HG02943 (cell line): ENCODE results near the gene DNM3.

ENCODE experiments used
- ATAC-seq: cut with Tn5 transposase; IDR thresholded peaks from one replicate; pipeline ENCODE4 v1.9.1; 2021; ENCODE audit warnings: mild to moderate bottlenecking, low read depth, moderate library complexity; ENCODE audit not compliant: unreplicated experiment

The DNM3 gene

DNA sequence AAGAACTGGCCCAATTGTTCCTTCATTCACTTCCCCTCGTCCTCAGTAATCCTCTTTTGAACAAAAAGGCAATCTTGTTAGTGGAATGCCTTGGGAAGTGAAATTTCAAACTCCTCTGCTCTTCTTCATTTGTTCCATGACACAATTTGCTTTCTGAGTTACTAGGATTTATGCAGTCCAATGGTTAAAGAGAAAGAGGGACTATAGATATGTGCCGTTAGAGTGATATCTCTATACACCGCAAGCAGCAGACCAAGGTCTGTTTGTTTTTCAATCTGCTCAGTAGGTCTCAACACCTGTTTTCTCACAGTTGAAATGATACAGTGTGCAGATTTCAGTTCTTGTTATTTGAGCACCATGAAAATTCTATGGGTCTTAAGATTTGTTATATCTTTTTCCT is 244.0 kb downstream of the DNM3 start:
- no peak for ATAC-seq

DNA sequence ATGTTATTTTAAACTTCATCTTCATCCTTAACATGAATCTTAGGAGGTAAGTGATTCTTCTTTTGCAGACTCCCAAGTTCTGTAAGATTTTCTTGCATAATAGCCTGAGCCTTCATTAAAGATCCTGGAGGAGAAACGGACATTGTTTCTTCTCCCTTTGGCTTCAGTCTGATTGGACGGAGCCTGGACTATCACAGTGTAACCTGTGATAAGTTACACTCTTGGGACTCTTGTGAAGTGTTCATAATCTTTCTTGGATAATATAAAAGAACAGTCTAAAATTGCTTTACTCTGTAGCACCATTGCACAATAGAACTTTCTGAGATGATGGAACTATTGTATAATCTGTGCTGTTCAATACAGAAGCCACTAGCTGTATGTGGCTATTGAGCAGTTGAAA is 244.8 kb downstream of the DNM3 start:
- no peak for ATAC-seq

DNA sequence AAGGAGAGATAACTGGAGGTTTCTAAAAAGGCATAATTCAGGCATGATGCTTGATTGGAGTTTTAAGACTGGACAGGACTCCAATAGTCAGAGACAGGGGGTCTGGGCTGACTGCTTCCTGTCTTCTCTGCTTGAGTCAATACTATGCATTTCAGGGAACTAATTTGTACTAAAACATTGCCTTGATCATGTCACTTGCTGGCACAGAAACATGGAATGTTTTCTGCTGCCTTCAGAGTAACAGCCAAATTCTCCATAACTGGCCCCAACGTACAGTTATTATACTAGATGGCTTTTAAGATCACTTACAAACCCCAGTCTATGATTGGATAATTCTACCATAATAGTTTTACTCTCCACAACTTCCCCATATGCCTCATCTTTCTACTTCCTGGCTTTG is 247.0 kb downstream of the DNM3 start:
- no peak for ATAC-seq

DNA sequence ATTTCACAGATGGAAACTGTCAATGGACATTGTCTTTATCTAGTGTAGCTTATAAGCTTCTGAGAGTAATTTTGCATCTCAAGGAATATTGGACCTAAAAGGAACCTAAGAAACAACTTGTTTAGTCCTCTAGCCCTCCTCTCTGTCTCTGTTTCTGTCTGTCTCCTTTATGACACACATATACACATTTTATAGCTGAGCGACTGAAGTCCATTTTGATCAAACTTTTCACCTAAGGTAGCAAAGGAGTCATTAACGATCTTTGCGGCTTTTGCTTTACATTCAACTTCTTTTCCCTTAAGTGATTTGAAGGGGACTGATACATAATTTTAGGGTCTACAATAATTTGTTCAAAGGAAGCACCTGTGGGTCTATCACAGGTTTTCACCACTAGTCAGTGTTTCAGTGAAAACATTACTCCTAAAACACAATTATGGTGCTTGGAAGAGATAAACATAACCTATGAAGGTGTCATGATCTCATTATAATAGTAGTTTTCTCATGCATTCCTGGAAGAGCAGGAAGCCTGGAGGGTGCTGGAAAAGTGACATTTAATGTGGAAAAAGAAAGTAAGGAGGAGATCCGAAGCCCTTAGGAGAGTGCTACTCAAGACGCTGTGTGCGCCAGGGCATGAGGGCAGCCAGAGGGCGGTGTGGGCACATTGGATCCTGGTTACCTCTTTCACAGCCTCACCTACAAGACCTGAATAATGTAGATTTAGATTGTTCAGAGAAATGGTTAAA is 248.6 kb downstream of the DNM3 start:
- no peak for ATAC-seq

DNA sequence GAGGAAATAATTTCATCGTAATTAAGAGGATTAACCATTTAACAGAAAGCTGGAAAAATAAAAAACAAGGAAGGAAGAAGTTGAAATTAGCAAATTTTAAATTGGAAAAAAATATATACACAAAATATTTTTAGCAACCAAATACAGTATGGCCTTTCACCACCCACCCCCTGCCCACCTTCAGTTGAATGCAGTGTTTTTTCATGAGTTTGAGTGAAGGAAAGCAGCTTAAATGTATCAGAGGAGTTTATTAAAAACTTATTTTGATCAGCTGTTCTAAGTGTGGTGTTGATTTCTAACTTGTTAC is 249.2 kb downstream of the DNM3 start:
- ATAC-seq, result no peak

DNA sequence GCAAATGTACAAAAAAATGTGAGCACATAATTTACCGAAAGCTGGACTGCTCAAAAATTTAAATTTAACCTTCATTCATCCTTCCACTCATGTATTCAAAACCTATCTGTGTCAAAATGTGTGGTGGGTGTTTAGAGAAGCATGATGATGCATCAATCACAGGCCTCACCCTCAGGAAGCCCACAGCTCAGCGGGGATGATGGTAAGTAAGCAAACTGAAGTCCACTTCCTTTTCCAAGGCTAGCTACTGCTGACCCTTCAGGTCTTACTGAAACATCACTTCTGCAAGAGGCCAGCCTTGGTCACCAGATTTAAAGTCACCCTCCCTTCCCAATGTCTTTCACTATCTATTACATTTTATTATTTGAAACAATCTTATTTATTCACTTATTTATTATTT is 254.5 kb downstream of the DNM3 start:
- no peak for ATAC-seq

DNA sequence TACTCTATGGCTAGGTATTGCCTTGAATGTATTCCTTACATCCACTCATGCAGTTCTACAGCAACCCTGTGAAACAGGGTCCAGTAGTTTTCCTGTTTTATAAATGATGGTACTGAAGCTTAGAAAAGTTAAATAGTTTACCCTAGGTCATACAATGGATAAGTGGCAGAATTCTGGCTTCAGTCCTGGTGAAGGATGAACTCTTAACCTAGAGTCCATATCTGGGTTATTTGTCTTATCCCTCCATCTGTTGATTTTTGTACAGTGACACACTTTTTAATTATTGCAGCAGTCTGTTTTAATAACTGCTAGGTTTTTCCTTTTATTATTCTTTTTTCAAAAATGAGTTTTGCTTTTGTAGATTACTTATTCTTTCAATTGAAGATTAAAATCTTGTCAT is 263.9 kb downstream of the DNM3 start:
- ATAC-seq, result no peak

DNA sequence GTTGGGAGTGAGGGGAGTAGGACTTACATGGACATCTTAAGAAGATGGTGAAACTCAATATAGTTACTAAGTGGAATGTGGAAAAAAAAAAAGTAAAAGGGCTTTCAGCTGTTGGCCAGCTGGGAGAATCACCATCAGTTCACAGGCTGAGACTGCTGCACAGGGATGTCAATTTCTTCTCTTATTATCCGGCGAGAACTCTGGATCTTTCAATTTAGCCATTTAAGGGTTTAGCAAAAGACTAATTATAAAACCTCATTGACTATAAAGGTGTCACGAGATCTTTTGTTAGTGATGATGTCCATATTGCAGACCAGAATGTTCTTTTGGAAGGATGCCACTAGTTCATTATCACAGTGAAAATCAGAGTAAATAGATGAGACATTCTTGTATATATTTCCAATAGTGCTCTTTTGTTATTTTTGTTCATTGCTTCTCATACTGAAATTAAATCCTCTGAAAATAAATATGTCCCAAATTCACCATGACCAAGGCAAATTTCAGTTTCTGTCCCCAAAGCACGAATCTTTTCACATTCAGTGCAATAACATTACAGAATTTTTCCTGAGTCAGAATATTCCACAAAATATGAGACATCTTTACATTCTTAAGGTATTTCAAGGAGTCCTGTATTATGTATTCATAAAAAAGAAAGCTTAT is 266.1 kb downstream of the DNM3 start:
- no peak for ATAC-seq

DNA sequence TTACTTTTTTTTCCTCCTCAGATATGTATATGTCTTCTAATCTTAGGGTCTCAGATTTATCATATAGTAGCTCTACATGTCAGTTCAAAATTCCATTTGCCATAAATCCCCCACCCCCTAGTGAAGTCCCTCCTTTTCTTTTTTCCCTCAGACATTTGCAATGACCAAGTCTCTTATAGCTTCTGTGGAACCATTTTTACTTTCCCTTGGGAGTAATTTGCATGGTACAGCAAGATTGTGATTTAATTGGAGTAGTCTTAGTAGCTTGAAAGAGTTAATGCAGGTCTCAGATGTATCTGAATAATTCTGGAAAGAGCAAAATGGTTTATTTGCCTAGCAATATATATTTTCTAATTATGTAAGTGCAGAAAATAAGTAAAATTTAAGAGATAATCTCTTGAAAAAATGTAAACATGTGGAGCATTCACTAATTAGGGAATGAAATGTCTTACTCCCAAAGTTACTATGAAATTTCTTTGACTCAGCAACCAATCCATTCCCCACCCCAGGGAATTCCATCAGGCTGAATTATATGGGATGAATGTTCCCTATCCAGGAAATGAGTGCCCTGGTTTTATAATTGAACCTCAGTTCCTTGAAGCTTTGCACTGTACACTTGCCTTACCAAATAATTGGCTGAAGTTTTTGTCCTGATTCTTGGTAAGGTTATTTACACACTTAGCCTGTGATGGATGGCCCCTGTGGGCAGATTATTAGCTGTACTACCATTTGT is 267.0 kb downstream of the DNM3 start:
- ATAC-seq, result no peak

DNA sequence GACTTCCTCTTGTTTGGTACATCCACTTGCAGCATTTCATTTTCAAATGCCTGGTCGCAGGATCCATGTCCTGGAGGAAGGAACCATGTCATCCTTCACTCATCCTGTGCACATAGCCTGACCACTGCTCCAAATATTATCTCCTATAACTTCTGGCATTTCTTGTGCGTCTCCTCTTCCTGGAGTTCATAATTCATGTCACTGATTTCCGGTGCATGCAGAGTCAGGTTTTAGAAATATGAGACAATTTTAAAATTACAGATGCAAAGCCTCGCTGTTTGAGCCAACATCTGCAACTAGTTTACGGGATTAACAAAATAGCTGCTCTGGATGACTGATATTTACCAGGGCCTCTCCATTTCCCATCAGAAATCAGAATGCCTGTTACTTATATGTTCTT is 268.1 kb downstream of the DNM3 start:
- no peak for ATAC-seq

DNA sequence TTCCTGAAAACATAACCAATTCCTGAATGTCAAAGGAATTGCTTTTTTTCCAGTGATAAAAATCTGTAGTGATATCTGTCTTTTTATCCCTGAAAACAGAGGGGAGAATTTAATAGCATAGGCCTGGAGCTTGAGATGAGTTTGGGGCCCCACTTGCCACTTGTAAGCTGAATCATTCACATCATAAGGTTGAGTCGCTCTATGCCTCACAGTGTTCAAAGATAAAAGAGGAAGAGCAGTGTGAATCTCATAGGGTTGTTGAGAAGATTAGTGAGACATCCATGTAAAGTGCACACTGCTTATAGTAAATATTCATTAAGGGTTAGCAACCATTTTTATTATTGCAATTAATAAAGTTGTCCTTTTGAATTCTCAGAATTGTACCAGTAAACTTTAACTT is 271.3 kb downstream of the DNM3 start:
- no peak for ATAC-seq

DNA sequence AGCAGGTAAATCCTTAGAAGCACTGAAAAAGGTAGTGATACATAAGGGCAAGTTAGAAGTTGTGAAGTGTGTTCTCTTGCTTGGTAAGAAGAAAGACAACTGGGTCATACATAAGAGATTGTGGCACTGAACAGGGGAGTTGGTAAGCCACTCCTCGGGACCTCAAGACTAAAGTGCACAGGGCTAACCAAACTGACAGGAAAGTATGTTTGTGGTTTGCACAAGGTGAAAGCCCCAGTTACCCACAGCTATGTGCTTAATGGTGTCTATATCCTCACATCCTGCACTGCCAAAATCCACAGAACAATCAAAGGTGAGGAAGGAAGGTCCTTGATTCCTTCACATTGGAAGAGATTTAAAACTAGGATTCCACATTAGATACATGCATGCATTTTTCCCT is 276.5 kb downstream of the DNM3 start:
- ATAC-seq, result no peak

DNA sequence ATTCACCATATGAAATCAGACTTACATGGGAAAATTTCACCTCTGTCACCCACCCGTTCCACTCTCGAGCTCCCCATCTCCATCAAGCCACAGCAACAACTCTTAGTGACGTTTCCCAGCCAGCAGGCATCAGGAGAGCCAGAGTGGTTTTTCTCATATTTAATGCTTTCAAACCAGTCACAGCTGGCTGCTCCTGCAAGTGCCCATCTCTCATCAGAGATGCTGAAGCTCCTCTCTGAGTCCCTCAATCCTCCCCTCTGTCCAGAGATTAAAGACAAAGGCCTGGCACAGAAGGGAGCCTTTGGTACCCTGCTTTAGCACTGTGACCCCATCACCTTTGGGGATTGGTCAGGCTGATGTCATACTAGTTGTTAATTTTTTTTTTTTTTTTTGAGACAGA is 277.3 kb downstream of the DNM3 start:
- ATAC-seq, result no peak

DNA sequence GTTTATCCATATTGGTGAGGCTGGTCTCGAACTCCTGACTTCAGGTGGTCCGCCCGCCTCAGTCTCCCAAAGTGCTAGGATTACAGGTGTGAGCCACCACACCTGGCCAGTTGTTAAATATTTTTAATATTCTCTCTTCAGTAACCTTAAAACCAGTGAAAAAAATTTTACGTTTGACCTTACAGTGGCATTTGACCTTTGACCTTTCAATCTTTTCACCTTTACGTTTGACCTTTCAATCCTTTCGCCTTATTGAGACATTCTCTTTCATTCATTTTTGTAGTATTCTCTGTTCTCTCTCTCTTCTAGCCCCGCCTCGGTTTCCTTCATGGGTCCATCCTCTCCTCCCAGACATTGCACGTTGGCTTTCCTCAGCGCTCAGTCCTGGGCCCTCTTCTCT is 277.9 kb downstream of the DNM3 start:
- no peak for ATAC-seq

DNA sequence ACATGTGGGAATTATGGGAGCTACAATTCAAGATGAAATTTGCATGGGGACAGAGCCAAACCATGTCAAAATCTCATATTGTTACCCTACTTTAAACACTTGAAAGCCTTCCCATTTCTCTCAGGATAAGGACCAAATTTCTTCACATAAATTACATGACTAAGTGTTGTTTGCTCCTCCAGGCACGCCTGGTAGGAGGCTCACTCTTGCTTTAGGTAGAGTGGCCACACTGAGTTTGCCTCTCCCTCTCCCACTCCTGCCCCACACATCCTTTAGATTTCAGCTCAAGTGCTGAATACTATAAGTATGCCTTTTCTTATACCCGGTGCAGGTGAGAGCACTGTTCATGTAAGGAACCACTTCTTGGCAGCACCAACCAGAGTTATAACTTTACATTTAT is 279.1 kb downstream of the DNM3 start:
- no peak for ATAC-seq

DNA sequence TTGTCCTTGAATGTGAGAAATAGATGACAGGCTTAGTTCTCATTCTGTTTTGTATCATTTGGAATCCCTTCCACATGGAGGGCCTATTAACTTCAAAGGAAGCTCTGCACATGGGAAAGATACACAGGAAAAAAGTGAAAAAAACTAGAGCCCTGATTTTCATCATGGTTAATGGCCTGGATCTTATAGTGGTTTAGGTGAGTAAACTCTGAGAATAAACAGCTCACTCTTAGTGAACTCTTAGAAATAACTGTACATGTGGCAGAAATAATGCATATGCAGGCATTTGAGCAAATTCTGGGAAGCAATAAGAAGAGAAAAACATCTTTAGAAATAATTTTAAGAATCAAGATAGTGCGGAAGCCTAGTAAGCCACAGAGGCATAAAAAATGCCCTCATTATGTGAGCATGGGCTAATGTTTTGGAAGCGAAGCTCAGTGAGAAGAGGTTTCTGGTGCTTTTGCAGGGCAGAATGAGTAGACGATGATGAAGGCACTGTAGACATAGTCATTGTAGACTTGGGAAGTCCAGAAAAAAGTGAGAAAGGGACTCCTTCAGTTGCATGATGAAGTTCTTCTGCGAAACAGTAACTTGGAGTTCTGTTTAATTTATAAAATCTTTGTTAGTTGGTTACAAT is 279.9 kb downstream of the DNM3 start:
- ATAC-seq, result no peak

DNA sequence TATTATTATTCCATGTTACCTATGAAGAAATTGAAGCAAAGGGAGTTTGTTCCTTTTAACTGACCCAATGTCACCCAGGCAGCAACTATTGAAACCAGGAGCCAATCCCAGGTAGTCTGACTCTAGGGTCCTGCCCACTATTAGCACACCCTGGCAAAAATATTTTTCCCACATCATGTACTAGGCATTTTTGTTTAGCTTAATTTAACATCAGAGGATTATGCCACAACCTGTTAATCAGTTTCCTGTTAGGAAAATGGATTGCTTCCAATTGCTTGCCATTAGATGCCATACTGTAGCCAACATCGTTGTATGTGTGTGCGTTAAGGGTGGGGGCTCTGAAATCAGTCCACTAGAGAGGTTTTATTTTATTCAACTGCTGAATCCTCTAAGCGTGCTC is 281.1 kb downstream of the DNM3 start:
- no peak for ATAC-seq

DNA sequence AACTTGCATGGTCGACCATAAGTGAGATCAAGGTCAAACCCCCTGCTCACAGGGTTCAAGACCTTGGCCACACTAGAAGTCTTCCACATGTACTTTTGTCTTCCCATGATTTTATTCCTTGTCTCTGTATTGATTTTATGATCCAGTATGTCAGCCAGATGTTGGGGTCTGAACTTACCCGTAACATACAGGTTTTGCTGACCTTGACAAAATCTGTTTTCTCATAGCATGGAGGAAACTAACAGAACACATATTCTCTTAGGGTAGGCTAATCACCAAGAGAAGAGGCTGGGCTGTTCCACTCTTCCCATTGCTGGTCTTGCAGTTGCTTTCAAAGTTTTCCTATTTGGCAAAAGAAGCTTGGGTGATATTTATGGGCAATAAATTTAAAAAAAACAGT is 284.0 kb downstream of the DNM3 start:
- ATAC-seq, result no peak

DNA sequence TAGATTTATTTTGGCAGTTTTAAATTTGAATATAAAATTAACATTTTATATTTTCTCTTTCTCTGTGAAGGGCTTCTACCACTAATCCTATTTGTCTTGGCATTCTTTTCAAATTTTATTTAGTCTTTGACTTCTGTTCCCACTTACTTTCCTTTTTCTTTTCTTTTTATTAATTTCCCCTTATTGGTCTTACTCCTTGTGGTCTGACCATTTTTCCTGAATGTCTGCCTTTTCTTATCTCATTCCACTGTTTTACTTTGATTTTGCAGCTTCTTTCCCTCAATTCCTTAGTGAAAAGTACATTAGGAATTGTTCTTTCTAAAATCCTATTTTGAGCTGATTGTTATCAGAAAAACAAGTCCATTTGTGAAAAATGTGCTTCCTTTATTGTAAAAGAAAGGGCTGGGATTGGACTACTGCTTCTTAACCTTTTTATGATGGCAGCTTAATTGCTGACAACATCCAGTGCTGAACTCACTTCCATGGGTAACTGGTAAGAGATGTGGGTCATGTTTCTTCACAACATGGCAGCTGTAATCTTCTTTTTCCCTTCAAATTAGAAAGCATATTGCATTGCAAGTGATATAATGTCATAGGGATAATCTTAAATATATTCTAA is 284.6 kb downstream of the DNM3 start:
- no peak for ATAC-seq

DNA sequence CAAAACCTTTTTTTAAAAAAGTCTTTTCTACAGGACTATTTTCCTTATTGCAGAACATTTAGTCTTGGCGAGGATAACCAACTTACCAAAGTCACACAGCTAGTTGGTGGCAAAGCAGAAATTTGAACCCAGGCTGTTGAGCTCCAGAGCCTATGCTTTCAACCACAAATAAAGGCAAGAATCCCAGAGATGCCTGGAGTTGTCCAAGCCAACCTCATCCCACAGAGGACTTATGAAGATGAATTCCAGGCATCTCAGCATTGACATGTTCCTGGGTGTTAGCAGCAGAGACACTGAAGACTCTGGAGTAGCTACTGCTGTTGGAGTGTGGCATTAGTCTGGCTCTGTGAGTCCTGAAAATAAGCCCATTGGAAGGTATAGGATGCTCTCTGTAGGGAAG is 291.5 kb downstream of the DNM3 start:
- no peak for ATAC-seq

DNA sequence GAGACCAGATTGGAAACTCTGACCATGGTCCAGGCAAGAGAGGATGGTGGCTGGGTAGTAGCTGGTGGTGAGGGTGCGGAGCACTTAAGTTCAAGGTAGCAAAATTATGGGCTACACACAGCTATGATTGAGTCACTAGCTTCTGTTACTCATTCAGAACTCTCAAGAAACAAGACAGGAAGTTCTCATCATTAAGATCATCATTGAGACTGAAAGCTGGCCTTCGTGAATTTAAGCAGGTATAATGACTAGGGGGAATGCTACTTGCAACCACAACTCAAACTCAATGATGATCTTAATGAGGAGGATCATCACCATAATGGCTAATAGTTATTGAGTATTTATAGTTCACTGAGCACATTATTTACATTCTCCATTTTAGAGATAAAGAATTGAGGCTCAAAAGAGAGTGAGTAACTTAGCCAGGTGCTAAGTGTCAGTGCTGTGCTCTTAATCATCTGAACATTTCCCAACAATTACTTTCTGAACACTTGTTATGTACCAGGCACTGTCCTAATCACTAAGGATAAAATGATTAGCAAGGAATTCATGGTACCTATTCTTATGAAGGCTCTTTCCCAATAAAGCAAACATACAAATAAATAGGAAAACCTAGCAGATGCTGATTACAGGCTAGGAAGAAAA is 292.9 kb downstream of the DNM3 start:
- ATAC-seq, result no peak
